Measurements from ENCODE around the gene BRWD1.
"Not testable (repeated sequence)": the region's sequence is repeated elsewhere in the genome, so short reads cannot be mapped to it uniquely, and the experiment has no call there.

DNA sequence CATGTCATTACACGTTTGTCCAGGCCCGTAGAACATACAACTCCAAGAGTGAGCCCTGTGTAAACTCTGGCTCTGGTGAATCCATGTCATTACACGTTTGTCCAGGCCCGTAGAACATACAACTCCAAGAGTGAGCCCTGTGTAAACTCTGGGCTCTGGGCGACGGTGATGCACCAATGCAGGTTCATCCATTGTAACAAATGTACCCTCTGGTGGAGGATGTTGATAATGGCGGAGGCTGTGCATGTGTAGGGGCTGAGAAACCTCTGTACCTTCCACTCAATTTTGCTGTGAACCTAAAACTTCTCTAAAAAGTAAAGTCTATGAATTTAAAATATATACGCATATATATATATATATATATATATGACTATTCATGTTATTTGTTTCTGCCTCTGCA, 177.3 kb downstream of the BRWD1 start:
- TF ChIP-seq, protein P1, sequence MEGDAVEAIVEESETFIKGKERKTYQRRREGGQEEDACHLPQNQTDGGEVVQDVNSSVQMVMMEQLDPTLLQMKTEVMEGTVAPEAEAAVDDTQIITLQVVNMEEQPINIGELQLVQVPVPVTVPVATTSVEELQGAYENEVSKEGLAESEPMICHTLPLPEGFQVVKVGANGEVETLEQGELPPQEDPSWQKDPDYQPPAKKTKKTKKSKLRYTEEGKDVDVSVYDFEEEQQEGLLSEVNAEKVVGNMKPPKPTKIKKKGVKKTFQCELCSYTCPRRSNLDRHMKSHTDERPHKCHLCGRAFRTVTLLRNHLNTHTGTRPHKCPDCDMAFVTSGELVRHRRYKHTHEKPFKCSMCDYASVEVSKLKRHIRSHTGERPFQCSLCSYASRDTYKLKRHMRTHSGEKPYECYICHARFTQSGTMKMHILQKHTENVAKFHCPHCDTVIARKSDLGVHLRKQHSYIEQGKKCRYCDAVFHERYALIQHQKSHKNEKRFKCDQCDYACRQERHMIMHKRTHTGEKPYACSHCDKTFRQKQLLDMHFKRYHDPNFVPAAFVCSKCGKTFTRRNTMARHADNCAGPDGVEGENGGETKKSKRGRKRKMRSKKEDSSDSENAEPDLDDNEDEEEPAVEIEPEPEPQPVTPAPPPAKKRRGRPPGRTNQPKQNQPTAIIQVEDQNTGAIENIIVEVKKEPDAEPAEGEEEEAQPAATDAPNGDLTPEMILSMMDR (IDR thresholded peaks at IDR 0.05), result peak; percentile 10 to 22 (median 16)
- TF ChIP-seq POLR2A (IDR thresholded peaks at IDR 0.05), result not testable (repeated sequence)

Measured in uterus (tissue), 2 donors.